ENCODE data around the gene FARP2.
"Not testable (repeated sequence)": the region's sequence is repeated elsewhere in the genome, so short reads cannot be mapped to it uniquely, and the experiment has no call there.

Gene FARP2

GRCh38 chr2:241316825-241317224, 39.3 kb upstream of the FARP2 start:
- no peak for DNase-seq (ENCODE audit: low read depth)
- peak overlapping the region; percentile 68 for H3K4me3 ChIP-seq (ENCODE audit: low read depth, low read length)
- TF ChIP-seq CTCF (IDR thresholded peaks at IDR 0.05; ENCODE audit: control insufficient read depth, extremely low read depth, insufficient read depth), result no peak

GRCh38 chr2:241317391-241317790, 38.7 kb upstream of the FARP2 start:
- no peak for TF ChIP-seq CTCF (IDR thresholded peaks at IDR 0.05; ENCODE audit: control insufficient read depth, extremely low read depth, insufficient read depth)
- no peak for DNase-seq (ENCODE audit: low read depth)
- peak overlapping the region; percentile 68 for H3K4me3 ChIP-seq (ENCODE audit: low read depth, low read length)

GRCh38 chr2:241318830-241319229, 37.3 kb upstream of the FARP2 start:
- not testable (repeated sequence) for H3K4me3 ChIP-seq (ENCODE audit: low read depth, low read length); DNase-seq (ENCODE audit: low read depth)

- no peak for TF ChIP-seq CTCF (IDR thresholded peaks at IDR 0.05; ENCODE audit: control insufficient read depth, extremely low read depth, insufficient read depth)
- DNase-seq (ENCODE audit: low read depth), result no peak
- H3K4me3 ChIP-seq (ENCODE audit: low read depth, low read length), result no peak overlapping the region
Measured at GRCh38 chr2:241320394-241320793, 35.7 kb upstream of the FARP2 start.

GRCh38 chr2:241321033-241321432, 35.1 kb upstream of the FARP2 start:
- DNase-seq (ENCODE audit: low read depth), result no peak
- H3K4me3 ChIP-seq (ENCODE audit: low read depth, low read length), result peak overlapping the region; percentile 22
- TF ChIP-seq CTCF (IDR thresholded peaks at IDR 0.05; ENCODE audit: control insufficient read depth, extremely low read depth, insufficient read depth), result no peak

- no peak for TF ChIP-seq CTCF (IDR thresholded peaks at IDR 0.05; ENCODE audit: control insufficient read depth, extremely low read depth, insufficient read depth)
- no peak for DNase-seq (ENCODE audit: low read depth)
- H3K4me3 ChIP-seq (ENCODE audit: low read depth, low read length), result peak overlapping the region; percentile 30
Measured at GRCh38 chr2:241321886-241322285, 34.2 kb upstream of the FARP2 start.

- no peak for TF ChIP-seq CTCF (IDR thresholded peaks at IDR 0.05; ENCODE audit: control insufficient read depth, extremely low read depth, insufficient read depth)
- no peak overlapping the region for H3K4me3 ChIP-seq (ENCODE audit: low read depth, low read length)
- DNase-seq (ENCODE audit: low read depth), result no peak
Measured at GRCh38 chr2:241323778-241324177, 32.3 kb upstream of the FARP2 start.

Data from LNCaP clone FGC (cell line).